ENCODE measurements around the gene ZDHHC14.

- TF ChIP-seq CTCF (IDR thresholded peaks at IDR 0.05): no peak
- TF ChIP-seq, protein P1, sequence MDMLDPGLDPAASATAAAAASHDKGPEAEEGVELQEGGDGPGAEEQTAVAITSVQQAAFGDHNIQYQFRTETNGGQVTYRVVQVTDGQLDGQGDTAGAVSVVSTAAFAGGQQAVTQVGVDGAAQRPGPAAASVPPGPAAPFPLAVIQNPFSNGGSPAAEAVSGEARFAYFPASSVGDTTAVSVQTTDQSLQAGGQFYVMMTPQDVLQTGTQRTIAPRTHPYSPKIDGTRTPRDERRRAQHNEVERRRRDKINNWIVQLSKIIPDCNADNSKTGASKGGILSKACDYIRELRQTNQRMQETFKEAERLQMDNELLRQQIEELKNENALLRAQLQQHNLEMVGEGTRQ (IDR thresholded peaks at IDR 0.05): no peak
- no peak for TF ChIP-seq MYC (IDR thresholded peaks at IDR 0.05; ENCODE audit: borderline replicate concordance, low read length)
- no peak for TF ChIP-seq HOXA7 (CRISPR knock-in tag; IDR thresholded peaks at IDR 0.05)
- TF ChIP-seq SMC3 (IDR thresholded peaks at IDR 0.05): no peak
- no peak for TF ChIP-seq EP300 (IDR thresholded peaks at IDR 0.05)
- TF ChIP-seq MAX (IDR thresholded peaks at IDR 0.05): no peak
- no peak for TF ChIP-seq RCOR1 (IDR thresholded peaks at IDR 0.05; ENCODE audit: low read depth, low read length)
- TF ChIP-seq KDM1A (IDR thresholded peaks at IDR 0.05; ENCODE audit: low read depth): no peak
- TF ChIP-seq POLR2A (IDR thresholded peaks at IDR 0.05; ENCODE audit: low read length): no peak
- no peak for TF ChIP-seq REST (IDR thresholded peaks at IDR 0.05)
- TF ChIP-seq, protein P2, sequence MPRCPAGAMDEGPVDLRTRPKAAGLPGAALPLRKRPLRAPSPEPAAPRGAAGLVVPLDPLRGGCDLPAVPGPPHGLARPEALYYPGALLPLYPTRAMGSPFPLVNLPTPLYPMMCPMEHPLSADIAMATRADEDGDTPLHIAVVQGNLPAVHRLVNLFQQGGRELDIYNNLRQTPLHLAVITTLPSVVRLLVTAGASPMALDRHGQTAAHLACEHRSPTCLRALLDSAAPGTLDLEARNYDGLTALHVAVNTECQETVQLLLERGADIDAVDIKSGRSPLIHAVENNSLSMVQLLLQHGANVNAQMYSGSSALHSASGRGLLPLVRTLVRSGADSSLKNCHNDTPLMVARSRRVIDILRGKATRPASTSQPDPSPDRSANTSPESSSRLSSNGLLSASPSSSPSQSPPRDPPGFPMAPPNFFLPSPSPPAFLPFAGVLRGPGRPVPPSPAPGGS (IDR thresholded peaks at IDR 0.05): no peak
Measured at GRCh38 chr6:157510323-157511188, 129.6 kb downstream of the ZDHHC14 start.

Data from A549 (cell line).